Neural progenitor cell (in vitro differentiated cells): ENCODE results near the gene CRYBB3.

ENCODE experiments used
- EZH2phosphoT487 ChIP-seq: fragments of 200-600 bp; sonication (generic); IDR thresholded peaks from 2 replicates; pipeline ENCODE4 v1.6.1; 2017; ENCODE audit warnings: antibody characterized with exemption
- TF ChIP-seq, protein P1 (sequence below): fragments of 200-600 bp; sonication (generic); IDR thresholded peaks from 2 replicates; pipeline ENCODE4 v1.5.1; 2017; ENCODE audit warnings: antibody characterized with exemption, mild to moderate bottlenecking

- TF ChIP-seq, protein P1, sequence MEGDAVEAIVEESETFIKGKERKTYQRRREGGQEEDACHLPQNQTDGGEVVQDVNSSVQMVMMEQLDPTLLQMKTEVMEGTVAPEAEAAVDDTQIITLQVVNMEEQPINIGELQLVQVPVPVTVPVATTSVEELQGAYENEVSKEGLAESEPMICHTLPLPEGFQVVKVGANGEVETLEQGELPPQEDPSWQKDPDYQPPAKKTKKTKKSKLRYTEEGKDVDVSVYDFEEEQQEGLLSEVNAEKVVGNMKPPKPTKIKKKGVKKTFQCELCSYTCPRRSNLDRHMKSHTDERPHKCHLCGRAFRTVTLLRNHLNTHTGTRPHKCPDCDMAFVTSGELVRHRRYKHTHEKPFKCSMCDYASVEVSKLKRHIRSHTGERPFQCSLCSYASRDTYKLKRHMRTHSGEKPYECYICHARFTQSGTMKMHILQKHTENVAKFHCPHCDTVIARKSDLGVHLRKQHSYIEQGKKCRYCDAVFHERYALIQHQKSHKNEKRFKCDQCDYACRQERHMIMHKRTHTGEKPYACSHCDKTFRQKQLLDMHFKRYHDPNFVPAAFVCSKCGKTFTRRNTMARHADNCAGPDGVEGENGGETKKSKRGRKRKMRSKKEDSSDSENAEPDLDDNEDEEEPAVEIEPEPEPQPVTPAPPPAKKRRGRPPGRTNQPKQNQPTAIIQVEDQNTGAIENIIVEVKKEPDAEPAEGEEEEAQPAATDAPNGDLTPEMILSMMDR, result no peak
- no peak for TF ChIP-seq EZH2phosphoT487
Observed at GRCh38 chr22:25206998-25207397, 7.3 kb downstream of the CRYBB3 start.
